Esophagus muscularis mucosa (tissue), 4 donors: ENCODE results near the gene KIR2DL1. TPM values are rescaled to one million over a fixed set of nuclear protein-coding genes. Genes with fewer than 3 reads are reported as not detected.
"Not testable (repeated sequence)": the region's sequence is repeated elsewhere in the genome, so short reads cannot be mapped to it uniquely, and the experiment has no call there.

ENCODE experiments used
- DNase-seq: peaks from one replicate; pipeline ENCODE4 v3.0.0-alpha.2; 2017; ENCODE audit errors: extremely low spot score
- H3K27ac ChIP-seq, 4 donors: fragments of 200-600 bp; sonication (generic); replicated peaks in 1 of 4; 1 replicate in 3 of 4; 2 replicates in 1 of 4; pipeline ENCODE4 v1.5.1; 2016 to 2019; ENCODE audit warnings: mild to moderate bottlenecking in 1 of 4
- H3K27me3 ChIP-seq, 4 donors: fragments of 200-600 bp; sonication (generic); one replicate each; pipeline versions ENCODE4 v1.5.1 to v1.6.0; 2016 to 2019
- H3K36me3 ChIP-seq, 4 donors: fragments of 200-600 bp; sonication (generic); one replicate each; pipeline ENCODE4 v1.5.1; 2016 to 2019
- H3K4me1 ChIP-seq, 4 donors: fragments of 200-600 bp; sonication (generic); one replicate each; pipeline ENCODE4 v1.5.1; 2016 to 2019
- H3K4me3 ChIP-seq, 4 donors: fragments of 200-600 bp; sonication (generic); 1 replicate in 2 of 4; 2 replicates in 2 of 4; pipeline ENCODE4 v1.5.1; 2016 to 2019; ENCODE audit warnings: mild to moderate bottlenecking in 4 of 4, moderate library complexity in 1 of 4
- H3K9me3 ChIP-seq, 4 donors: fragments of 200-600 bp; sonication (generic); 1 replicate in 3 of 4; 2 replicates in 1 of 4; pipeline ENCODE4 v1.5.1; 2016 to 2019
- CTCF ChIP-seq, 3 experiments: fragments of 200-600 bp in 2 of 3; fragments of 450-650 bp in 1 of 3; sonication (generic) in 2 of 3; IDR thresholded peaks; one replicate each; pipeline ENCODE4 v1.5.1; 2017 to 2019; ENCODE audit warnings: antibody characterized with exemption in 3 of 3, mild to moderate bottlenecking in 2 of 3, moderate library complexity in 1 of 3
- EP300 ChIP-seq: sonication (generic); formaldehyde crosslinking; IDR thresholded peaks from one replicate; pipeline ENCODE4 v1.6.1; 2017; ENCODE audit warnings: antibody characterized with exemption
- POLR2A ChIP-seq: fragments of 450-650 bp; IDR thresholded peaks from one replicate; pipeline ENCODE4 v1.6.1; 2017; ENCODE audit warnings: antibody characterized with exemption, moderate library complexity, mild to moderate bottlenecking, low read depth
- POLR2AphosphoS5 ChIP-seq, 2 donors: sonication (generic); formaldehyde crosslinking; IDR thresholded peaks; one replicate each; pipeline ENCODE4 v1.6.1; 2017; ENCODE audit warnings: antibody characterized with exemption in 2 of 2
- WGBS: methylation state at CpG from one replicate; pipeline ENCODE4 v1.1.5; 2018; 5-methylcytosine and 5-hydroxymethylcytosine counted together
- intact Hi-C: fragments of 100-400 bp; cut with DNase I; formaldehyde crosslinking; loops from one replicate; pipeline ENCODE4 v1.15.1; 2023
- total RNA-seq, 4 donors: library from RNA; depleted of rRNA; stranded (reverse); fragments of >200 nt; gene quantifications; one replicate each; pipeline versions ENCODE4 v1.1.0 to v1.2.1, GENCODE V29; 2016

KIR2DL1 gene
- not detected for total RNA-seq

GRCh38 chr19:54769646-54770045 is at the start of gene KIR2DL1:
TSS of gene KIR2DL1 (plus strand) at chr19:54769793. CDS start at chr19:54769851, 58 bp downstream.
- H3K27me3 ChIP-seq, DNase-seq, H3K36me3 ChIP-seq, intact Hi-C loops, H3K9me3 ChIP-seq, H3K27ac ChIP-seq, H3K4me3 ChIP-seq, H3K4me1 ChIP-seq: not testable (repeated sequence)
- WGBS: 94% methylated on average over 15 of the region's 15 CpGs

GRCh38 chr19:54724142-54724541 is 45.5 kb upstream of the KIR2DL1 start, which contains the start of gene KIR3DL3:
TSS of gene KIR3DL3 (plus strand) at chr19:54724442. CDS start at chr19:54724497, 55 bp downstream.
- WGBS: 87% methylated on average over 9 of the region's 9 CpGs
- no peak for DNase-seq
- H3K27me3 ChIP-seq: no peaks in the 10 kb centered on the region
- no peak within 1 kb of the TSS for H3K4me3 ChIP-seq
- no peaks in the 10 kb centered on the region for H3K4me1 ChIP-seq
- no peaks in the 10 kb centered on the region for H3K36me3 ChIP-seq
- intact Hi-C loops: no loop called here
- peaks cover 0 to 35% (median 30%) of the 10 kb centered on the region in 4 donors for H3K9me3 ChIP-seq
- TF ChIP-seq CTCF (IDR thresholded peaks at IDR 0.05) (no peak), POLR2A (no peak), EP300 (no peak), POLR2AphosphoS5 (IDR thresholded peaks at IDR 0.05) (no peak)
- no peak within 1 kb of the TSS for H3K27ac ChIP-seq

- no peak overlapping the region for H3K4me3 ChIP-seq
- DNase-seq: no peak
- TF ChIP-seq POLR2AphosphoS5 (IDR thresholded peaks at IDR 0.05) (no peak), POLR2A (no peak), EP300 (no peak), CTCF (IDR thresholded peaks at IDR 0.05) (no peak)
- no peaks in the 10 kb centered on the region for H3K27me3 ChIP-seq
- 81% methylated on average over 3 of the region's 3 CpGs for WGBS
- no peaks in the 10 kb centered on the region for H3K36me3 ChIP-seq
- intact Hi-C loops: no loop called here
- H3K9me3 ChIP-seq: peaks cover 0 to 32% (median 26%) of the 10 kb centered on the region in 4 donors
- no peak overlapping the region for H3K27ac ChIP-seq
- H3K4me1 ChIP-seq: no peaks in the 10 kb centered on the region
Observed at GRCh38 chr19:54724644-54725043, 44.9 kb upstream of the KIR2DL1 start.

- H3K9me3 ChIP-seq: peaks cover 0 to 27% (median 21%) of the 10 kb centered on the region in 4 donors
- no peaks in the 10 kb centered on the region for H3K36me3 ChIP-seq
- no peak overlapping the region for H3K4me3 ChIP-seq
- DNase-seq: no peak
- 79% methylated on average over 7 of the region's 7 CpGs for WGBS
- no peak overlapping the region for H3K27ac ChIP-seq
- H3K4me1 ChIP-seq: no peaks in the 10 kb centered on the region
- no peaks in the 10 kb centered on the region for H3K27me3 ChIP-seq
- TF ChIP-seq POLR2A: no peak
- TF ChIP-seq POLR2AphosphoS5 (IDR thresholded peaks at IDR 0.05): no peak
- TF ChIP-seq EP300: no peak
- TF ChIP-seq CTCF (IDR thresholded peaks at IDR 0.05): no peak
- intact Hi-C loops: no loop called here
Observed at GRCh38 chr19:54725321-54725720, 44.3 kb upstream of the KIR2DL1 start.

GRCh38 chr19:54727562-54727961 is 42.0 kb upstream of the KIR2DL1 start:
- no peak overlapping the region for H3K27ac ChIP-seq
- H3K4me1 ChIP-seq: no peaks in the 10 kb centered on the region
- WGBS: 73% methylated on average over 9 of the region's 10 CpGs
- intact Hi-C loops: no loop called here
- H3K27me3 ChIP-seq: no peaks in the 10 kb centered on the region
- TF ChIP-seq EP300 (no peak), POLR2AphosphoS5 (IDR thresholded peaks at IDR 0.05) (no peak), CTCF (IDR thresholded peaks at IDR 0.05) (no peak), POLR2A (no peak)
- no peak overlapping the region for H3K4me3 ChIP-seq
- no peaks in the 10 kb centered on the region for H3K36me3 ChIP-seq
- DNase-seq: no peak
- H3K9me3 ChIP-seq: peaks cover 0 to 5% (median 2%) of the 10 kb centered on the region in 4 donors
